Upper lobe of left lung (tissue), 4 donors: ENCODE results near the gene PIH1D1.

Experiments used
- POLR2A ChIP-seq, 4 donors: fragments of 450-650 bp; IDR thresholded peaks; one replicate each; pipeline ENCODE4 v1.5.1; 2016 to 2017; ENCODE audit warnings: antibody characterized with exemption in 4 of 4, mild to moderate bottlenecking in 2 of 4
- POLR2AphosphoS5 ChIP-seq, 2 donors: sonication (generic); formaldehyde crosslinking; IDR thresholded peaks; one replicate each; pipeline ENCODE4 v1.5.1; 2017; ENCODE audit warnings: antibody characterized with exemption in 2 of 2
- TF ChIP-seq, protein P1 (sequence below), 6 experiments: fragments of 450-650 bp in 4 of 6; fragments of 200-600 bp in 2 of 6; sonication (generic) in 2 of 6; IDR thresholded peaks; one replicate each; pipeline ENCODE4 v1.5.1; 2016 to 2019; ENCODE audit warnings: antibody characterized with exemption in 6 of 6

DNA sequence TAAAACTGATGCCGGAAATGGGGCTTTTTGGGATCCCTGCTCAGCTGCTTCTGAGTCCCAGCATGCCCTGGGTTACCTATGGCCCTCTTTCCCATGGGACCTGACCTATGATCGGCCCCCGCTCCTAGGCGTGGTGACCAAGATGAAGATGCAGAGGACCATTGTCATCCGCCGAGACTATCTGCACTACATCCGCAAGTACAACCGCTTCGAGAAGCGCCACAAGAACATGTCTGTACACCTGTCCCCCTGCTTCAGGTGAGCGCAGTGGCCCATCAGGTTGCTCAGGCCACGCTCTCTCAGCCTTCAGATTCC is 46.1 kb upstream of the PIH1D1 start:
- TF ChIP-seq, protein P1, sequence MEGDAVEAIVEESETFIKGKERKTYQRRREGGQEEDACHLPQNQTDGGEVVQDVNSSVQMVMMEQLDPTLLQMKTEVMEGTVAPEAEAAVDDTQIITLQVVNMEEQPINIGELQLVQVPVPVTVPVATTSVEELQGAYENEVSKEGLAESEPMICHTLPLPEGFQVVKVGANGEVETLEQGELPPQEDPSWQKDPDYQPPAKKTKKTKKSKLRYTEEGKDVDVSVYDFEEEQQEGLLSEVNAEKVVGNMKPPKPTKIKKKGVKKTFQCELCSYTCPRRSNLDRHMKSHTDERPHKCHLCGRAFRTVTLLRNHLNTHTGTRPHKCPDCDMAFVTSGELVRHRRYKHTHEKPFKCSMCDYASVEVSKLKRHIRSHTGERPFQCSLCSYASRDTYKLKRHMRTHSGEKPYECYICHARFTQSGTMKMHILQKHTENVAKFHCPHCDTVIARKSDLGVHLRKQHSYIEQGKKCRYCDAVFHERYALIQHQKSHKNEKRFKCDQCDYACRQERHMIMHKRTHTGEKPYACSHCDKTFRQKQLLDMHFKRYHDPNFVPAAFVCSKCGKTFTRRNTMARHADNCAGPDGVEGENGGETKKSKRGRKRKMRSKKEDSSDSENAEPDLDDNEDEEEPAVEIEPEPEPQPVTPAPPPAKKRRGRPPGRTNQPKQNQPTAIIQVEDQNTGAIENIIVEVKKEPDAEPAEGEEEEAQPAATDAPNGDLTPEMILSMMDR (IDR thresholded peaks at IDR 0.05), result no peak
- no peak for TF ChIP-seq POLR2AphosphoS5 (IDR thresholded peaks at IDR 0.05)
- no peak for TF ChIP-seq POLR2A (IDR thresholded peaks at IDR 0.05)
